Measurements from ENCODE around the gene RBMS2.

DNA sequence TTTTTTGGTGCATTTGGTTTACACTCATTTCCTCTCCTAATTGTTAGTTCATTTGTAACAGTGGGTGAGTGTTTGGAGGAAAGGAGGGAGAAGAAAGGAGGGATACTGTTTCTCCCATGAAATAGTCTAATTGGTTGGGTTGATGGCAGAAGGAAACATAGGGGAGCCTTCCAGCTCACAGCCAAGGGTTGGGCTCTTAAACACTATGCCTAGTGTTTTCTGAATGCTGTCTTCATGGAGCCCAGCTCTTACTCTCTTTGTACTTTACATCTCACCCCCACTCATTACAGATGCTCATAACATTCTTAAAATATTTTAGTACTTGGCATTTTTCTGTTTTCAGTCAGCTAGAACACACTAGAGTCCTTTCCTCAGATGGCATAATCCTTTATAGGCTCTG lies 70.3 kb downstream of the RBMS2 start:
- TF ChIP-seq POLR2A (IDR thresholded peaks at IDR 0.05) = peak in 1 of 2 donors; percentile 28
- TF ChIP-seq, protein P1, sequence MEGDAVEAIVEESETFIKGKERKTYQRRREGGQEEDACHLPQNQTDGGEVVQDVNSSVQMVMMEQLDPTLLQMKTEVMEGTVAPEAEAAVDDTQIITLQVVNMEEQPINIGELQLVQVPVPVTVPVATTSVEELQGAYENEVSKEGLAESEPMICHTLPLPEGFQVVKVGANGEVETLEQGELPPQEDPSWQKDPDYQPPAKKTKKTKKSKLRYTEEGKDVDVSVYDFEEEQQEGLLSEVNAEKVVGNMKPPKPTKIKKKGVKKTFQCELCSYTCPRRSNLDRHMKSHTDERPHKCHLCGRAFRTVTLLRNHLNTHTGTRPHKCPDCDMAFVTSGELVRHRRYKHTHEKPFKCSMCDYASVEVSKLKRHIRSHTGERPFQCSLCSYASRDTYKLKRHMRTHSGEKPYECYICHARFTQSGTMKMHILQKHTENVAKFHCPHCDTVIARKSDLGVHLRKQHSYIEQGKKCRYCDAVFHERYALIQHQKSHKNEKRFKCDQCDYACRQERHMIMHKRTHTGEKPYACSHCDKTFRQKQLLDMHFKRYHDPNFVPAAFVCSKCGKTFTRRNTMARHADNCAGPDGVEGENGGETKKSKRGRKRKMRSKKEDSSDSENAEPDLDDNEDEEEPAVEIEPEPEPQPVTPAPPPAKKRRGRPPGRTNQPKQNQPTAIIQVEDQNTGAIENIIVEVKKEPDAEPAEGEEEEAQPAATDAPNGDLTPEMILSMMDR (IDR thresholded peaks at IDR 0.05) = no peak

All from tibial nerve (tissue), 3 donors.